K562 (cell line): ENCODE data around the gene CARD14. TPM values are rescaled to one million over a fixed set of nuclear protein-coding genes. Genes with fewer than 3 reads are reported as not detected.

Experiments
- BDP1 ChIP-seq: IDR thresholded peaks from 3 replicates; pipeline ENCODE4 v1.6.1; 2011; ENCODE audit not compliant: insufficient read length, insufficient read depth
- CTCF ChIP-seq, 3 experiments: IDR thresholded peaks in 2 of 3; conservative IDR thresholded peaks in 1 of 3; 2 replicates each; pipeline ENCODE4 v1.5.1; 2011 to 2012; ENCODE audit warnings: low read length in 3 of 3, mild to moderate bottlenecking in 3 of 3, control low read depth in 2 of 3, improper control_type of control experiment in 1 of 3, inconsistent platforms in 1 of 3, low read depth in 1 of 3, mixed read lengths in 1 of 3, moderate library complexity in 1 of 3; ENCODE audit not compliant: insufficient read depth in 2 of 3
- FOXA1 ChIP-seq: fragments of 450-650 bp; IDR thresholded peaks from 2 replicates; pipeline ENCODE4 v1.6.1; 2016; ENCODE audit warnings: mild to moderate bottlenecking, borderline replicate concordance
- HMG20B ChIP-seq: fragments of 250-450 bp; sonication (Bioruptor Pico); IDR thresholded peaks from 2 replicates; pipeline ENCODE4 v1.5.0; 2021; ENCODE audit warnings: mild to moderate bottlenecking
- MAFF ChIP-seq: IDR thresholded peaks from 2 replicates; pipeline ENCODE4 v1.6.1; 2012; ENCODE audit warnings: low read length, improper control_type of control experiment
- MLX ChIP-seq, 2 experiments: fragments of 450-650 bp in 1 of 2; sonication (generic) in 1 of 2; formaldehyde crosslinking; conservative IDR thresholded peaks; 2 replicates each; pipeline versions ENCODE4 v1.4.0 to v1.8.1; 2020 to 2022; ENCODE audit warnings: mild to moderate bottlenecking in 1 of 2, missing genetic modification reagents in 1 of 2
- PHF20 ChIP-seq: fragments of 450-650 bp; IDR thresholded peaks from 2 replicates; pipeline ENCODE4 v1.6.1; 2018; ENCODE audit not compliant: partially characterized antibody
- PML ChIP-seq: IDR thresholded peaks from 2 replicates; pipeline ENCODE4 v1.6.1; 2012; ENCODE audit warnings: low read length, inconsistent platforms
- RERE ChIP-seq: sonication (generic); formaldehyde crosslinking; IDR thresholded peaks from 2 replicates; pipeline ENCODE4 v1.8.0; 2023; ENCODE audit warnings: missing genetic modification reagents, mild to moderate bottlenecking, borderline replicate concordance
- SAP30 ChIP-seq: fragments of 200-600 bp; sonication (generic); IDR thresholded peaks from 2 replicates; pipeline ENCODE4 v1.6.1; 2012; ENCODE audit warnings: borderline replicate concordance, low read depth, mild to moderate bottlenecking, moderate library complexity, low read length, control low read depth, inconsistent platforms; ENCODE audit not compliant: insufficient read depth, poor library complexity, severe bottlenecking
- TFAP4 ChIP-seq: sonication (generic); formaldehyde crosslinking; IDR thresholded peaks from 2 replicates; pipeline ENCODE4 v1.8.0; 2022; ENCODE audit warnings: missing genetic modification reagents, mild to moderate bottlenecking, moderate library complexity, borderline replicate concordance
- ZNF592 ChIP-seq: fragments of 450-650 bp; IDR thresholded peaks from 2 replicates; pipeline ENCODE4 v1.6.1; 2017; ENCODE audit warnings: antibody characterized with exemption, mild to moderate bottlenecking
- polyA plus RNA-seq, 8 experiments: library from polyadenylated mRNA; depleted of rRNA in 4 of 8; stranded (reverse) in 5 of 8; unstranded in 3 of 8; fragments of >200 nt; fragmentation: Nextera tagmentation in 2 of 8; fragmentation: Illumina TruSeq in 1 of 8; extraction: Ambion mirVana in 2 of 8; extraction: Trizol in 1 of 8; gene quantifications; 2 replicates each; pipeline versions ENCODE4 v1.2.1 to v1.2.3, GENCODE V29; 2011 to 2014; ENCODE audit warnings: inconsistent platforms in 1 of 8, missing spikeins in 1 of 8
- total RNA-seq, 7 experiments: library from RNA; depleted of rRNA in 6 of 7; stranded (reverse); fragments of >200 nt in 6 of 7; fragmentation: Illumina TruSeq in 2 of 7; extraction: Trizol in 2 of 7; gene quantifications; 2 replicates each; pipeline versions ENCODE4 v1.2.1 to v1.2.3, GENCODE V29; 2011 to 2021; ENCODE audit warnings: low replicate concordance in 1 of 7

Gene CARD14
- total and polyA plus RNA-seq, 9 of the 15 experiments (the other 6 are each of a cell fraction or from before 2014, with no cell fraction given): not detected

- TF ChIP-seq MLX (CRISPR knock-in tag; conservative IDR thresholded peaks at IDR 0.05): no peak
- TF ChIP-seq MAFF: no peak
- TF ChIP-seq RERE (CRISPR knock-in tag): no peak
- peak; percentile 46; the same call in 1 of the 2 replicates for TF ChIP-seq TFAP4 (CRISPR knock-in tag)
- TF ChIP-seq BDP1: no peak
- peak; percentile 43 to 67 (median 53); a peak in 5 of 6 replicates for TF ChIP-seq CTCF (IDR thresholded peaks at IDR 0.05 in 2 of 3, conservative IDR thresholded peaks at IDR 0.05 in 1 of 3; ENCODE audit: insufficient read depth in 2 of 3, low read depth in 1 of 3, low read length in 3 of 3)
- TF ChIP-seq FOXA1: no peak
- TF ChIP-seq PHF20: no peak
- no peak for TF ChIP-seq HMG20B (CRISPR knock-in tag)
- no peak for TF ChIP-seq SAP30
- TF ChIP-seq PML: no peak
- peak; percentile 66 for TF ChIP-seq ZNF592
Observed at GRCh38 chr17:80248894-80249710, 79.3 kb downstream of the CARD14 start (continued).
